Stimulated activated CD8-positive, alpha-beta memory T cell treated with anti-CD3 and anti-CD28 coated beads, Interleukin-7, amount 100 ng/mL, for 1 hour (primary cell): Measurements from ENCODE around the gene INSM1.

Experiments
- DNase-seq, 2 donors: peaks; one replicate each; pipeline ENCODE4 v3.0.0-alpha.2; 2020; ENCODE audit warnings: low read depth in 2 of 2

INSM1 gene

GRCh38 chr20:20393207-20394120 is 25.6 kb downstream of the INSM1 start:
- DNase-seq = no peak

- no peak for DNase-seq
These were observed 27.2 kb downstream of the INSM1 start for GRCh38 chr20:20395087-20395486.

GRCh38 chr20:20395903-20396568 is 28.1 kb downstream of the INSM1 start:
- no peak for DNase-seq

GRCh38 chr20:20396794-20397193 is 28.9 kb downstream of the INSM1 start:
- DNase-seq = no peak

- DNase-seq = no peak
These were observed 30.2 kb downstream of the INSM1 start for GRCh38 chr20:20398123-20398522.

- no peak for DNase-seq
These were observed 31.9 kb downstream of the INSM1 start for GRCh38 chr20:20399531-20400500.

- DNase-seq = no peak
These were observed 34.1 kb downstream of the INSM1 start for GRCh38 chr20:20401991-20402390.

GRCh38 chr20:20404633-20405032 is 36.7 kb downstream of the INSM1 start:
- no peak for DNase-seq

GRCh38 chr20:20405623-20406022 is 37.7 kb downstream of the INSM1 start:
- DNase-seq = no peak

- DNase-seq = no peak
These were observed 38.4 kb downstream of the INSM1 start for GRCh38 chr20:20406306-20406705.

GRCh38 chr20:20407891-20408805 is 40.2 kb downstream of the INSM1 start:
- no peak for DNase-seq

- DNase-seq = no peak
These were observed 41.4 kb downstream of the INSM1 start for GRCh38 chr20:20409331-20409730.

- DNase-seq = no peak
These were observed 42.8 kb downstream of the INSM1 start for GRCh38 chr20:20410678-20411077.

- no peak for DNase-seq
These were observed 43.5 kb downstream of the INSM1 start for GRCh38 chr20:20411402-20411801.

GRCh38 chr20:20411836-20412235 is 43.9 kb downstream of the INSM1 start:
- no peak for DNase-seq

- no peak for DNase-seq
These were observed 44.8 kb downstream of the INSM1 start for GRCh38 chr20:20412750-20413149.

GRCh38 chr20:20413810-20414281 is 45.9 kb downstream of the INSM1 start:
- DNase-seq = no peak

GRCh38 chr20:20414640-20415220 is 46.8 kb downstream of the INSM1 start:
- DNase-seq = no peak

GRCh38 chr20:20415321-20415720 is 47.4 kb downstream of the INSM1 start:
- DNase-seq = no peak
